NCI-H187 (cell line): ENCODE measurements around the gene RTN1.

Source experiments
- DNase-seq, 2 experiments: peaks; one replicate each; lab custom pipeline; 2025; lab: John Stamatoyannopoulos, UW

Gene RTN1

DNA sequence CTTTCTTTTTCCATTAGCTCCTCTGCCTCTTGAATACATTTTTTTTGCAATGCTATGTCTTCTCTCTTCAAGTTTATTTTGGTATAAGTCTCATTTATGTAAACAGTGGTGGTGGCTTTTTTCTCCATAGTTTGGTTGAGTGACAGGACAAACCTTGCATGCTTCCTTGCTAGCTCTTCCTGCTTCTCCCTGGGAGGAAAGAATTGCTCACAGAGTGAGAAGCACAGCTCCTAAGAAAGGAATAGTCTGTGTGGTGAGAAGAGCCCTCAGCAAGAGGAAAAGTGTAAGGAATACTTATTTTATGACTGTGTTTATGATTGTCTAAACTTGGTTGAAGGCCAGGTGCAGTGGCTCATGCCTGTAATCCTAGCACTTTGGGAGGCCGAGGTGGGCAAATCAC lies 305.5 kb downstream of the RTN1 start:
- no peak for DNase-seq

DNA sequence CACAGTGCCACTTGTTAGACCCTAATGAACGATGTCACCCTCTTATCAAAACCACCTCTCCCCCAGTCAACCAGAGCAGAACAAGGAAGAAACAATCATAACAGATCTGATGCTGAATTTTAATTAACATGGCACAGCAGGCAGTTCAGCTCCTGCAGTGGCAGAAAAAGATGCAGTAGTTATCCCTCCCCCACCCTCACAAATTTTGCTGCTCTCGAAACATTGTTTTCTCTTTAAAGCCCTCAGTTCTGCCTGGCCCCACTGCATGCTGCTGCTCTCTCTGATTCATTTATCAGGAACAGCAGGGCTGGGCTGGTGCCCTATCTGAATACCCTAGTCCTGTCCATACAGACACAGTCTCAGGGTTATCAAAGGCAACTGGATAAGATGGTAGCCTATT lies 306.2 kb downstream of the RTN1 start:
- DNase-seq, result no peak

DNA sequence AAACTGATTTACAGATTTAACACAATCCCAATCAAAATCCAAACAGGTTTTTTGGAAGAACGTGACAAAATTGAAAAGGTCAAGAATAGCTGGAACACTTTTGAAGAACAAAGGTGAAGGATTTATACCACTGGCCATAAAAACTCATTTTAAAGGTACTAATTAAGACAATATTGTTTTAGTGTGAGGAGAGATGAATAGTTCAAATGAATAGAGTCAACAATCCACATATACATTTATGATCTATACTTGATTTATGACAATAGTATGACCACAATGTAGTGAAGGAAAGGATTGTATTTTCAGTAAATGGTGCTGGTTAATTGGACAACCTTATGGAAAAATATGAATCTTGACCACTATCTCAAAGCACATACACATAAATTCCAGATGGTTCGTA lies 323.3 kb downstream of the RTN1 start:
- no peak for DNase-seq
